Cerebellar nuclear complex (tissue), 1 donor: Measurements from ENCODE around the gene CFAP92.

Source experiments
- DNase-seq, 2 experiments: peaks; one replicate each; lab custom pipeline; 2025; lab: John Stamatoyannopoulos, UW

CFAP92 gene

GRCh38 chr3:129004639-129005295 lies 10.9 kb upstream of the CFAP92 start:
- no peak for DNase-seq

- no peak for DNase-seq
Measured at GRCh38 chr3:129003578-129004112, 9.8 kb upstream of the CFAP92 start.

- no peak for DNase-seq
Measured at GRCh38 chr3:129002573-129003569, 9.0 kb upstream of the CFAP92 start.

- no peak for DNase-seq
Measured at GRCh38 chr3:129001806-129002572, 8.1 kb upstream of the CFAP92 start.

GRCh38 chr3:129001101-129001805 lies 7.4 kb upstream of the CFAP92 start, which contains the start of gene EFCC1:
TSS of gene EFCC1 (plus strand) at chr3:129001304. CDS start at chr3:129001629, 325 bp downstream.
- no peak for DNase-seq

- DNase-seq, result no peak
Measured at GRCh38 chr3:129000742-129001100, 6.8 kb upstream of the CFAP92 start.

- no peak for DNase-seq
Measured at GRCh38 chr3:128999102-128999501, 5.2 kb upstream of the CFAP92 start.

GRCh38 chr3:128998561-128998960 lies 4.7 kb upstream of the CFAP92 start:
- DNase-seq, result no peak

GRCh38 chr3:128997486-128998133 lies 3.7 kb upstream of the CFAP92 start:
- DNase-seq, result no peak

GRCh38 chr3:128996726-128997125 lies 2.9 kb upstream of the CFAP92 start:
- no peak for DNase-seq

- DNase-seq, result no peak
Measured at GRCh38 chr3:128996200-128996599, 2.3 kb upstream of the CFAP92 start.

GRCh38 chr3:128995737-128996136 lies 1.9 kb upstream of the CFAP92 start:
- DNase-seq, result no peak

- no peak for DNase-seq
Measured at GRCh38 chr3:128994581-128995546, 988 bp upstream of the CFAP92 start.

- DNase-seq, result no peak
Measured at GRCh38 chr3:128994173-128994512, 267 bp upstream of the CFAP92 start.

- no peak for DNase-seq
Measured at GRCh38 chr3:128992926-128993460, 883 bp downstream of the CFAP92 start.

- no peak for DNase-seq
Measured at GRCh38 chr3:128991355-128991895, 2.5 kb downstream of the CFAP92 start.

- no peak for DNase-seq
Measured at GRCh38 chr3:128988286-128988685, 5.6 kb downstream of the CFAP92 start.

GRCh38 chr3:128987302-128988100 lies 6.4 kb downstream of the CFAP92 start:
- DNase-seq, result no peak
